AG04450 (cell line): ENCODE measurements around the gene KIF17. TPM values are rescaled to one million over a fixed set of nuclear protein-coding genes. Genes with fewer than 3 reads are reported as not detected.

Source experiments
- CTCF ChIA-PET: fragments of 300-600, 350-600 bp; formaldehyde crosslinking; extraction: SDS; loops from one replicate; lab custom pipeline; 2022; ENCODE audit warnings: antibody characterized with exemption, inconsistent platforms; lab: Charles Lee
- POLR2A ChIA-PET: fragments of 350-600 bp; formaldehyde crosslinking; extraction: SDS; loops from one replicate; lab custom pipeline; 2021; ENCODE audit warnings: antibody characterized with exemption, inconsistent platforms; lab: Yijun Ruan, JAX
- DNase-seq: peaks from one replicate; pipeline ENCODE4 v3.0.0-alpha.2; 2011; ENCODE audit warnings: low read depth, low spot score
- H3K27ac ChIP-seq: one replicate; pipeline ENCODE4 v1.5.1; 2012; ENCODE audit warnings: low read depth, low read length, control low read depth
- H3K27me3 ChIP-seq: one replicate; pipeline ENCODE4 v1.6.0; 2012; ENCODE audit warnings: low read length; ENCODE audit not compliant: control insufficient read depth, insufficient read depth
- H3K4me3 ChIP-seq: 2 replicates; pipeline ENCODE4 v1.5.1; 2011; ENCODE audit warnings: mild to moderate bottlenecking, low read depth, low read length, control low read depth
- H3K9me3 ChIP-seq: 2 replicates; pipeline ENCODE4 v1.5.1; 2012; ENCODE audit warnings: low read length; ENCODE audit not compliant: control insufficient read depth, insufficient read depth
- CTCF ChIP-seq: IDR thresholded peaks from 2 replicates; pipeline ENCODE4 v1.5.1; 2011; ENCODE audit warnings: low read depth, low read length, control low read depth, inconsistent platforms
- polyA plus RNA-seq: library from polyadenylated mRNA; depleted of rRNA; stranded (reverse); fragments of >200 nt; gene quantifications from 2 replicates; pipeline ENCODE4 v1.2.3, GENCODE V29; 2011

KIF17 gene
- polyA plus RNA-seq, 1 experiment, result 2.8 TPM

GRCh38 chr1:20698195-20698910 lies 19.5 kb downstream of the KIF17 start:
- Histone ChIP-seq H3K27me3 (no peaks in the 10 kb centered on the region), H3K4me3 (no peak overlapping the region), H3K27ac (peak overlapping the region; percentile 99), H3K9me3 (peaks cover 4% of the 10 kb centered on the region; the same call in 1 of the 2 replicates)
- ChIA-PET CTCF (interaction anchor here (0.5 to 5.2 kb wide), 7 partner anchors 90 to 531 kb away, joined by 3 to 94 read pairs (median 5); no protein-coding TSS in a partner anchor), POLR2A (interaction anchor here (1.5 kb wide), 1 partner anchor 90 kb away, joined by 3 read pairs; no protein-coding TSS in a partner anchor)
- TF ChIP-seq CTCF, result no peak
- DNase-seq, result peak; percentile 61

- ChIA-PET POLR2A (interaction anchor here (0.8 to 1.5 kb wide), 5 partner anchors 30 to 128 kb away, joined by 3 to 9 read pairs (median 4); partner anchors contain the start of genes DDOST and SH2D5), CTCF (interaction anchor here (0.8 to 5.2 kb wide), 26 partner anchors 13 to 616 kb away, joined by 3 to 94 read pairs (median 4); partner anchors contain the start of gene KIF17)
- DNase-seq, result no peak
- Histone ChIP-seq H3K27ac (peak overlapping the region; percentile 99), H3K9me3 (peaks cover 4% of the 10 kb centered on the region; the same call in 1 of the 2 replicates), H3K4me3 (peak overlapping the region; percentile 65; the same call in 1 of the 2 replicates), H3K27me3 (no peaks in the 10 kb centered on the region)
- TF ChIP-seq CTCF, result no peak
These were observed 20.2 kb downstream of the KIF17 start for GRCh38 chr1:20697563-20697962.

- H3K4me3 ChIP-seq, result peak overlapping the region; percentile 65
- ChIA-PET POLR2A (interaction anchor here (0.5 to 1.5 kb wide), 13 partner anchors 21 to 498 kb away, joined by 3 to 9 read pairs (median 4); partner anchors contain the start of genes DDOST, HP1BP3, KIF17 and SH2D5), CTCF (interaction anchor here (0.6 to 5.2 kb wide), 75 partner anchors 9 to 1334 kb away, joined by 3 to 94 read pairs (median 4); partner anchors contain the start of genes HP1BP3 and KIF17)
- H3K9me3 ChIP-seq, result peaks cover 4% of the 10 kb centered on the region; the same call in 1 of the 2 replicates
- peak; percentile 90 for DNase-seq
- peak overlapping the region; percentile 99 for H3K27ac ChIP-seq
- no peaks in the 10 kb centered on the region for H3K27me3 ChIP-seq
- TF ChIP-seq CTCF, result peak; percentile 81
These were observed 21.1 kb downstream of the KIF17 start for GRCh38 chr1:20696397-20697333.

- Histone ChIP-seq H3K9me3 (peaks cover 4% of the 10 kb centered on the region; the same call in 1 of the 2 replicates), H3K27ac (no peak overlapping the region), H3K27me3 (no peaks in the 10 kb centered on the region), H3K4me3 (no peak overlapping the region)
- ChIA-PET CTCF (interaction anchor here (0.9 to 5.2 kb wide), 7 partner anchors 457 to 673 kb away, joined by 3 to 94 read pairs (median 4); no protein-coding TSS in a partner anchor), POLR2A (no interaction called here)
- TF ChIP-seq CTCF, result no peak
- no peak for DNase-seq
These were observed 22.3 kb downstream of the KIF17 start for GRCh38 chr1:20695515-20695914.
